Right renal pelvis (tissue), 4 donors: ENCODE measurements around the gene NCSTN. TPM values are rescaled to one million over a fixed set of nuclear protein-coding genes. Genes with fewer than 3 reads are reported as not detected.
A peak's percentile ranks its signal among the peaks of the same experiment; 100 is the strongest.
"Not testable (repeated sequence)": the region's sequence is repeated elsewhere in the genome, so short reads cannot be mapped to it uniquely, and the experiment has no call there.

Experiments used
- DNase-seq, 4 donors: peaks; one replicate each; pipeline ENCODE4 v3.0.0-alpha.2; 2013; ENCODE audit warnings: low read depth in 4 of 4, low spot score in 3 of 4, missing footprints in 1 of 4
- polyA plus RNA-seq, 4 donors: library from polyadenylated mRNA; unstranded; fragments of 120-200 nt; gene quantifications; one replicate each; pipeline ENCODE4 v1.2.1, GENCODE V29; 2013; ENCODE audit not compliant: insufficient read length in 4 of 4

Gene NCSTN
- polyA plus RNA-seq, 4 donors, result 155 to 170 (median 163) TPM

DNA sequence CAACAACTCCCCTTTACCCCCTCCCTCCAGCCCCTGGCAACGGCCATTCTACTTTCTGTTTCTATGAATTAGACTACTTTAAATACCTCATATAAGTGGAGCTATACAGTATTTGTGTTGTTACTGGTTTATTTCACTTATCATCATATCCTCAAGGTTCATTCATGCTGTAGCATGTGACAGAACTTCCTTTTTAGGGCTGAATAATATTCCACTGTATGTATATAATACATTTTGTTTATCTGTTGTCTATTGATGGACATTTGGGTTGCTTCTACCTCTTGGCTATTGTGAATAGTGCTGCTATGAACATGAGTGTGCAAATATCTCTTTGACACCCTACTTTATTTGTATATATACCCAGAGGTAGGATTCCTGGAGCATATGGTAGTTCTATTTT lies 25.9 kb downstream of the NCSTN start:
- no peak for DNase-seq

DNA sequence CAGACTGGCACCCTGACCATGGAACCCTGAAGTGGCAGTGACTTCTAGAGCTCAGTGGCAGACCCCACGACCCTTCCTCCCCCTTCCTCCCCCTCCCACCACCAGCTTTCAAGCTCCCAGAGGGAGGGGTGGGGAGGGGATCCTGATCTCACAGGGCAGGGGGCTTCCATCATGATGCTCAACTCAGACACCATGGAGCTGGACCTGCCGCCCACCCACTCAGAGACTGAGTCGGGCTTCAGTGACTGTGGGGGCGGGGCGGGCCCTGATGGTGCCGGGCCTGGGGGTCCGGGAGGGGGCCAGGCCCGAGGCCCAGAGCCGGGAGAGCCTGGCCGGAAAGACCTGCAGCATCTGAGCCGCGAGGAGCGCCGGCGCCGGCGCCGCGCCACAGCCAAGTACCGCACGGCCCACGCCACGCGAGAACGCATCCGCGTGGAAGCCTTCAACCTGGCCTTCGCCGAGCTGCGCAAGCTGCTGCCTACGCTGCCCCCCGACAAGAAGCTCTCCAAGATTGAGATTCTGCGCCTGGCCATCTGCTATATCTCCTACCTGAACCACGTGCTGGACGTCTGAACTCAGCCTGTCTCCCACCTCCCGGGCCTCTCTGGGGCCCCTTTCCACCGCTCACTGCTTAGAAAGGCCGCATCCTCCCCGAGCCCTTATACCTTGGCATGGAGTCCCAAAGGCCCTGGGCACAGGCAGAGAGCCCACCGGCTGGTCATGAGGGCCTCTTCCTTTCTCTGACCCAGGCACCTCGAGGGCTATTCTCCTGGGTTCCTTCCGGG lies 27.6 kb downstream of the NCSTN start:
- DNase-seq, result no peak

DNA sequence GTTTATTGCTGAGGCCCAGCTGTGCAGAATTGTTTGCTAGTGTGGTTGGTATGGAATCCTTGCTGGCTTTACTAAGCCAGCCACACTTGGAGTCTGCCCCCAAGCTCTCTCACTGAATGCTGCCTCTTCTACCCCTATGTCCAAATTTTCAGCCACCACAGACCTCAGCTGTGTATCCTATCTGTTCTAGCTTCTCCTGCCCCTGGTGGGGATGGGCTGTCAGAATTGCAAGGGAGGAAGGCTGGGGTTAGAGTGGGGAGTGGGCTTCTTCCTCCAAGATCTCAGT lies 28.1 kb downstream of the NCSTN start:
- no peak for DNase-seq

DNA sequence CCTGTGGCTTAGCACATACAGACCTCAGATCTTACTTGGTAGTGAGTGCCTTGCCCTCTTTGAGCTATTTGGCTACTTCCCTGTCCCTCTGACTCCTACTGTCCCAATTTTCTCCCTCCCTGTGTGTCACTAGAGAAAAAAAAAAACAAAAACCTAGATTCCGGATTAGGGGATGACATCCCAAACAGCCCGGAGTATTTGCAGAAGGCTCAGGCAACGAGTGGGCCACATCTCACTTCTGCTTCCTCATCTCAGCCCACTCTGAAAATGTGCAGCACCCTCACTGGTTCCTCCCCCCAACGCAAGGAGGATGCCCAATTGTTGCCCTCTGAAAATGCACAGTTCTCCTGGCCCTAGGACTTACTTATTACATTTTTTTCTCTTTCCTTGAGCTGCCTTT lies 28.6 kb downstream of the NCSTN start:
- DNase-seq, result no peak

DNA sequence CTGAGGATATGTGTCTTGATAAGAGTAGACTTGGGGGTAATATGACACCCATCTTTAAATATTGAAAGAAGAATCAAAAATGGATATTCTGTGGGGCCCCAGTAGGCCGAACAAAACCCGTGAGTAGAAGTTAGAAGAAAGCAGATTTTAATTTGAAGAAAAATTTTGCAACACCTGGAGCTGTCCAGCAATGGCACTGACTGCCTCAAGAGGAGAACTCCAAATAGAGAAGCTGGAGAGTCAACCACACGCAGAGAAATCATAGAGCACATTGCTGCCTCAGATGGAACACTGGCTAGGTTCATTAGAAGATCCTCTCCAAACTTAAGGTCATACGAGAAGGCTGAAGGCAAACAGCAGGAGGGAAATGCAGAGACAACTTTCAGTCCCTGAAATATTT lies 30.5 kb downstream of the NCSTN start:
- no peak for DNase-seq

DNA sequence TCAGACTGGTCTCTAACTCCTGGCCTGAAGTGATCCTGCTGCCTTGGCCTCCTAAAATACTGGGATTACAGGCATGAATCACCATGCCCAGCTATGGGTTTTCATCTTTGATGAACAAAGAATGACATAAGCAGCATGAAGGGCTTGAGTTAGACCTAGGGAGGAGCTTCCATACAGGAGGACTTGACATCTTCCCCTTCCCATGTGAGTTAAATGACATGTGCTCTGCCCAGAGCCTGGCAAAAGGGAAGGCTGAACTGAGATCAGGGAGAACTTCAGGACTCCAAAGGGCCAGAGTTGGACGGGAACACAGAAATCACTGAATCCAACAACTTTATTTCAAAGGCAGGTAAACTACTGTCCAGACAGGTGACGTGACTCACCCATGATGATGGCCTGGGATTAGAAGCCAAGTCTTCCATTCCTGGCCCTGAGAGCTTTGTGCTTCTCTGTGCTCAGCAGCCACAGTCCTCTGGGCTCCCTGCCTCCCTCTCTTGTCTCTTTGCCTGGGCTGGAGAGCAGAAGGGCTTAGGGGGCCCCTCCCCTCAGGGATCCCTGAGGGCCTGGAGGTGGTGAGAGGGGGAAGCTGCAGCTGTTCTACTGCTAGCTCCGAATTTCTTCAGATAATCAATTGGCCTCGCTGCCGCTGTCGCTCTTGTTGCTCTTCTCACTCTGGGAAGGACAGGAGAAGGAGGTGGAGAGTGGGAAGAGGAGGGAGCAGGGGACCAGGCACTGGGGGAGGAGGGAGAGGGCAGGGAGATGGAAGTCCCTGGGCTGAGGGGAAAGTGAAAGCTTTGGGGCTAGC lies 31.3 kb downstream of the NCSTN start:
- DNase-seq, result no peak

DNA sequence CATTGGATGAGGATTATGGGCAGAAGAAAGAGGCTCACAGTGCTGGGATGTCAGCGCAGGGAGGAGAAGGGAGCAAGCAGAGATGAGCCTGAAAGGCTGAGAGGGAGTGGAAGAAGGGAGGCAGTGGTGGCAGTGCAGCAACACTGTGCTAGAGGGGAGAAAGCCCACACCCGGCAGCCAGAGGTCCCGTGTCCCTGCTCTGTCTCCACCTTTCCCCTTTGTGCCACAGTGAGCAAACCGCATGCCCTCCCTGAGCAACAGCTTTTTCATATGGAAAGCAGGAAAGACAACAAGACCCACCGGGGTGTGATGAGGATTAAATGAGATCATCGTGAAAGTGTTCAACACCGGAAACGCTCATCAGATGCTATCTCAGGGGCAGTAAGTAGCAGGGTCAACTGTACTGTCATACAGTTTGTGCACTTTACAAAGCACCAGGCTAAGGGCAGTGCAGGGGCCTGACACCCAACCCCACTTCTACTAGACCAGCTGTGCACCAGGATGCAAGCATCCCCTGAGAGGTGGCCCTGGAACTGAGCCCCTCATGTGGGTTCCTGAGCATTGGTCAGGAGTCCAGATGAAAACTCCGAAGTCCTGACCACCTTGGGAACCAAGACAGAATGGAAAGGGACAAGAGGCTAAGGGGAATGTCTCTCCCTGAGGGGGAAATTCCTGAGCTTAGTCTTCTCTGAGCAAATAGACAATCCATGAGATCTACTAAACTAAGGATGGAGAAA lies 32.8 kb downstream of the NCSTN start:
- DNase-seq, result no peak

DNA sequence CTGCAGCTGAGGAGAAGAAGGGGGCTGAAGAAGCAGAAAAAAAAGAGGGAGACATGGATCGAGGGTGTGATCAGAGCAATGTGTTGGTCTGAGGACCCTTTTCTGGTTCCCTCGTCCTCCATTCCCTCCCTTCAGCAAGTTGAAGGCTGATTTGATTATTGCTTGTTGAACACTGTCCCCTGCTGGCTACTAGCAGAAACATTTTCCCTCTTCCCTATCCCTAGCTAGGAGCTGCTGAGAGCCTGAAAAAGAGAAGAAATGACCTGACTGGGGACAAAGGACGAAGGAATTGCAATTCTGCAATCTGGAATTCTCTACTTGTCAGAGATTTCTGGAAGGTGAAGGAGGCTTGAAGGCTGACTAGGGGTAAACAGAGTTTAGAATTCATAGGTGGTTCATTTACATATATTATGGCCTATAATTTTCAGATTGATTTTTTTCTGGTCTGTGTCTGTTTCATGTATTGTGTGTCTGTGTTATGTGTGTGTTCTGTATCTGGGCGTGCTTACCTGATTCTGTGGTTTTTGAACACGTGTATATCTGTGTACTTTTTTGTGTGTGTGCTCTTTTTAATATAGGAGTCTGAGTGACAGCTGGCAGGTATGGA lies 33.4 kb downstream of the NCSTN start:
- peak in 2 of 4 donors; percentile 28 to 33 for DNase-seq

DNA sequence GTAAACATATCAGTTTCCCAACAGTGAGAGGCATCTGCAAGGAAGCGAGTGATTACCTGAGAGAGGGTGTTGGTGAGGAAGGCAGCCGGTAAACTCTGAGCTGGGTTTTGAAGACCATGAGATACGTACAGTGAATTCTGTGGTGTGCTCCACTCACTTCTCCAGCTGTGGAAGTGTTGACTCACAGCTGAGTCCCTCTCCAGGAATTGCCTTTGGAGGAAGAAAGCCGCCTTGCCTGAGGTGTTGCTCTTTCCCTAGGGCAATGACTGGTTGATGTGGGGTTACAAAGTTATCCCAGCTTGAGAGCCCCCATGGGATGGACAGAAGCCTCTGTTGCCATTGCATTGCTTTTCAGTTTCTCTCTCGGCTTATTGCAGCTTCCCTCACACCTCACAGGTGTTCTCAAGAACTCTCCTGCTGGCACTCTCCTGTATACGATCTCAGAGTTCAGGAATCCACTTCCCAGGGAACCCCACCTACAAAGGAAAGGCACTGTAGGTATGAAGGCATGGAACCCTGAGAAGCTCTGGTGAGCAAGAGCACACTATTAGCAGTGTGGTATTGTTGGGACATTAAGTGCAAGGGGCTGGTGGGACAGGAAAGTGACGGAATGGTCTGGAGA lies 34.5 kb downstream of the NCSTN start:
- DNase-seq, result no peak

DNA sequence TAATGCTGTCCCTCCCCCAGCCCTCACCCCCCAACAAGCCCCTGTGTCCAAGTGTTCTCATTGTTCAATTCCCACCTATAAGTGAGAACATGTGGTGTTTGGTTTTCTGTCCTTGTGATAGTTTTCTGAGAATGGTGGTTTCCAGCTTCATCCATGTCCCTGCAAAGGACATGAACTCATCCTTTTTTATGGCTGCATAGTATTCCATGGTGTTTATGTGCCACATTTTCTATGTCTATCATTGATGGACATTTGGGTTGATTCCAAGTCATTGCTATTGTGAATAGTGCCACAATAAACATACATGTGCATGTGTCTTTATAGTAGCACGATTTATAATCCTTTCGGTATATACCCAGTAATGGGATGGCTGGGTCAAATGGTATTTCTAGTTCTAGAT lies 41.6 kb downstream of the NCSTN start:
- DNase-seq, result not testable (repeated sequence)

DNA sequence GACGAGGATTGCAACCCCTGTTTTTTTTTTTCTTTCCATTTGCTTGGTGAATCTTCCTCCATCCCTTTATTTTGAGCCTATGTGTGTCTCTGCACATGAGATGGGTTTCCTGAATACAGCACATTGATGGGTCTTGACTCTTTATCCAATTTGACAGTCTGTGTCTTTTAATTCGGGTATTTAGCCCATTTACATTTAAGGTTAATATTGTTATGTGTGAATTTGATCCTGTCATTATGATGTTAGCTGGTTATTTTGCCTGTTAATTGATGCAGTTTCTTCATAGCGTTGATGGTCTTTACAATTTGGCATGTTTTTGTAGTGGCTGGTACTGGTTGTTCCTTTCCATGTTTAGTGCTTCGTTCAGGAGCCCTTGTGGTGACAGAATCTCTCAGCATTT lies 45.2 kb downstream of the NCSTN start:
- not testable (repeated sequence) for DNase-seq

DNA sequence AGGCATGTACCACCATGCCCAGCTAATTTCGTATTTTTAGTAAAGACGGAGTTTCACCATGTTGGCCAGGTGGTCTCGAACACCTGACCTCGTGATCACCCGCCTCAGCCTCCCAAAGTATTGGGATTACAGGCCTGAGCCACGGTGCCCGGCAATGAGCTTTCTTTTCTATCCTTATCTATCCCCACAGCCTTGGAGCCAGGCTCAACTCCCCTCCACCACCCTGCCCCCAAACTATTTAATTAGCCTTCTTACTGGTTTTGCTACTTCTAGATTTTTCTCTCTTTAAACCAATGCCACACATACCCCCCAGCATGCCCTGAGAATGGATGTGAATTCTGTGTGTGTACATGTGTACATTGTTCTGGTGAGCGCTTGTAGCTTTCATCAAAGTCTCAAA lies 51.5 kb downstream of the NCSTN start:
- no peak for DNase-seq

DNA sequence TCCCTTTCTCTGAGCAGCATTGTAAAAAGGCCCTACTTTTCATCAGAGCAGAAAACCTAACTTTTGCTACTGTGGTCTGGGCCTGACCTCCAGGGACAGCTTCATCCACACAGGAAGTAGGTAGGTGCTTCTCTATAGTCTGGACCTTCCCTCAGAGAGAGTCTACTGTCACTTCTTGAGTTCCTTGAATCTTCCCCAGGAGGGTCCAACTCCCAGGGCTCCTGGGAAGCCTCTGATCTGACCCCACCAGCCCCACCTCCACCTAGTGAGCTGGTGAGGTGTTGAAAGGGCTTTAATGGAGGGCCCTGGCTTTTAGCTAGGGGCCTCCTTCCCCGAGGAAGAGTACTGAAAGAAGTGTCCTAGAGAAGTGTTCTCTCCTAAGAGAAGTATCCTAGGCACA lies 54.5 kb downstream of the NCSTN start:
- no peak for DNase-seq

DNA sequence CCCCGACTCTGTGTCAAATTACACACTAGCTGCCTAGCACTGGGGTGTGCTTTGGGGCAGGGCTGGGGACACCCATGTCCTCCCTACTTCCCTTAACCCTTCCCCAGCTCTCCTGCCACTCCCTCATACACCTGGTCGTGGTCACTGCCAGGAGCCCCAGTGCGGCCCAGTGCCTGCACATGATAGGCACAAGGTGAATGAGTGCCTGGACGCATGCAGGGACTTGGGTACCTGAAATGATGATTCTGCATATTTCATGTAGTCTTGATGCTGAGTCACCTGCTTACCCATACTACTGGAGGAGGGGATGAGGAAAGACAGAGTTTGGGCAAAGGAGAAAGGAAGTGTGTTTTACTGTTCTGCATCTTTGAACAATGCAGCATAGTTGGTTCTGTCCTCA lies 55.6 kb downstream of the NCSTN start:
- no peak for DNase-seq

DNA sequence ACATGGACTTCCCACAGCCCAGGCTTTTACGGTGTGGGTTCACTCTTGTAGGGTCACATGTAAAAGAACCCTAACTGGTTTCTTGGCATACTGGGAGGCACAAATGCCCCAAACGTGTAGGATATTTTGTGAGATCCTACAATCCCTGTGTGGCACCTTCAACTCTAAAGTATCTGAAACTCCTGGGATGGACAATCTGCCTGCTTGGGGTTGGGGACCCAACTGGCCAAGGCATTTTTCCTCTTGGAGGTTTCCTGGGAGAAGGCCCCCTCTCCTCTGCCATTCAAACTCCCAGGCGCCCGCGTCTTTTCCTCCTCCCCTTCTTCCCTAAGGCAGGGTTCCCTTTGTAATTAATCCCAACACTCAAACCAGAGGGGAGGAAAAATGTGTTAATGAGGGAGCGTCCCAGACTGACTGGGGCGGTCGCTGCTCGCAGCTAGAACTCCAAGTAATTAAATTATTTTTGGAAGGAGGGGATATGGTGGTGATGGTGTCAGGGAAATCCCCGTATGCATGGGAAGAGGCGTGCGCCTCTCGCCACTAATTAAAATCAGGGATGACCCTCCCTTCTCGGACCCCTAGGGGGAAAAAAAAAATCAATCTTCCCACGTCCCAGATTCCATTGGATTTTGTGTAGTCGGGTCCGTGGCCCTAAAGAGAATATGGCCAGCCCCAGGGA lies 56.5 kb downstream of the NCSTN start:
- DNase-seq, result no peak

DNA sequence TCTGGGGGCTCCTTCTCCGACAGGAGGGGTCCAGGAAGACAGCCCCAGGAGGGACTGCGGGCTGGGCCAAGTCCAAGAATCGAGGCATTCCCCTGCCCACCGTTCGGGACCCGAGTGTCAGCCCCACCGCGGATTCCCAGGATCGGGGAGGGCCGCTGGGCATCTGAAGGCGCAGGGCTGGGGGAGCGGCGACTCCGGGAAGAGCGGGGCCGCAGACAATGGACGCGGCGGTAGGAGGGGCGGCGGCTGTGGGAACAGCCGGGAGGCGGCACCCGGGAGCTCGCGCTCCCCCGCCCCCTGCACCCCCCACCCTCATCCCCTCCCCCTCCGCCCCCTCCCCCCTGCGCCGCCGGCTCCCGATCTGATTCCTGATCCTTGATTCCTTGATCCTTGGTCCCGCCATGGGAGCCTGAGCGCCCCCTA lies 57.1 kb downstream of the NCSTN start, which contains the start of gene VANGL2:
Gene VANGL2, plus strand, starts transcription at position 342 of the 423 bp plus-strand sequence. CDS start 15,274 bp downstream, outside the sequence.
- peak; percentile 72 to 86 (median 75) for DNase-seq

DNA sequence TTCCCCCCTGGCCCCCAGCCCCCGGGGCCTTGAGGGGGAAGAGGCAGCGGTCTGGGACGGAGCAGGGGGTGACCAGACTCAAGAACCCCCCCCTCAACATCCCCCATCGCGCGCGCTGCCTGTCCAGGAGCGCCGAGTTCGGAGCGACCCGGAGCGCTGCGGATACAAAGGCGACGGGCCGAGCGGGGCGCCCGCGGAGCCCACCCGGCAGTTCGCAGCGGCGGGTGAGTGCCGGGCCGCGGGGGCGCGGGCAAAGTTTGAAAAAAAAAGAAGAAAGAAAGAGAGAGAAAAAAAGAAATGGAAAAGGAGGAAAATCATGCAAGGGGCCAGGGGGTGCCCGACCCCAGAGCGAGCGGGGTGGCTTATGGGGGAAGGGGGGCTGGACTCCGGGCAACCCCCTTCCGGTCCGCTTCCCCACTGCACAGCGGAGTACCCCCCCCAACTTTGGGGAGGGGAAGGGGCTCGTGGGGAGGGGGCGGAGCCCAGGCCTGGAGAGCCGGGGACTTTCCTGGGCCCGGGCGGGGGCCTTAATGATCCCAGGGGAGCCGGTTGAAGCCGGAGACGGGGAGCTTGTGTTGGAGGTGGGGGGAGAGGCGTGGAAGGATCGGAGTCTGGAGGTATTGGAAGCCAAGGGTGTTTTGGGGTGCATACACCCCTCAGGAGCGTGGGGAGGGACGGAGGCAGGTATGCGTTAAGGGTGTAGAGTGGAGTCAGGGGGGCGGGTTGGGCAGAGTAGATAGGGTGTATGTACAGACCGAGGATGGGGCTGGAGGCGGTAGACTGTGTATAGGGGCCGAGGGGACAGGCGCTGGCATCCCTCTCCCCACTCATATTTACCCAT lies 57.7 kb downstream of the NCSTN start:
- DNase-seq, result no peak

DNA sequence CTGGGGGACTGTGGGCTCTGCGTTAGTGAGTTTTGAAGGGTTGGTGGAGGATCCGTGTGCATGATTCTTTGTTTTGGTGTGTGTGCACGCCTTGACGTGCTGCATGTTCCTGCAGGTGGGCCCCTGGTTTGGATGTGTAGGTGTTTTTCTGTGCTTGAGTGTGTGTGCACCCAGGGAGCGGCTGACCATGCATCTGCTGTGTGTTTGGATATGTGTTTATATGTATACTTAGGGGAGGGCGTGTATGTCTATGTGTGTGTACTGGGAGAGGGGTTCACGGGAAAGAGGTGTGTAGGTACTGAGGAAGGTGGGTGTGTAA lies 58.3 kb downstream of the NCSTN start:
- no peak for DNase-seq
